Stimulated activated CD4-positive, alpha-beta T cell treated with anti-CD3 and anti-CD28 coated beads, TNF-alpha, amount 100 ng/mL, for 48 hours (primary cell): ENCODE measurements around the gene CSMD2.

Experiments used
- DNase-seq, 3 donors: peaks; one replicate each; pipeline ENCODE4 v3.0.0-alpha.2; 2020; ENCODE audit warnings: low read depth in 3 of 3

CSMD2 gene

DNA sequence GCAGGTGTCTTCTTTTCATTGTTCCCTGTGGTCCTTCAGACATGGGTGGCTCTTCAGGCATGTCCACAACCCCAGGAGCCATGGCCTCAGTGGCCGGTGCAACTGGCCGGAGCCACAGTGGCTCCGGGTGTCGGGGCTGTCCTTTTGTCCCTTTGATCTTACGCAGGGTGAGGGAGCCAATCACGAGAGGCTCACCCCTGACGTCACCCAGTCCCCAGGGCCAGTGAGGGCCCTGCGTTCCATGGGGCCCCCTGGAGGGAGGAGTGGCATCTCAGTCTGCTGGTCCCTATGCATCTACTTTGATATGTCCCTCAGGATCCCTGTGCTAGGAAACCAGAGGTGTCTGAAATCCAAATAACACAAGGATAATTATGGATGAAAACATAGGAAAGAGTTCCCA is 663.3 kb downstream of the CSMD2 start:
- DNase-seq: no peak

DNA sequence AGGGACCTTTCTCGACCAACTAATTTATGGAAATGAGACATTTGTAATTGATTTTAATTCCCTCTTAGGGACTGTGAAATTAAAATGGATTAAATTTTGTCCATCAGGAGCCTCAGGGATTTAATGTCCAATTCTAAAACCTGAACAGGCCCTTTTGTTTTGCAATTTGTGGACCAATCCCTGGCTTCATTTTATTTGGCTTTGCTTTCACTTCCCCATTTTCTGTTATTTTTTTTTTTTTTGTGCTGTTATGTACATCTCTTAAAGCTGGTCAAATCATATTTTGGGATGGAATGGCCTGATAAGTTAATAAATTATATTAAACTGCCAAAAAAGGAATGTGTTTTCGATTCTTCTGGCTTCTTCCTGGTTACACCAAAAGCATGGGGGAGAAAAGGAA is 663.7 kb downstream of the CSMD2 start:
- DNase-seq: no peak

DNA sequence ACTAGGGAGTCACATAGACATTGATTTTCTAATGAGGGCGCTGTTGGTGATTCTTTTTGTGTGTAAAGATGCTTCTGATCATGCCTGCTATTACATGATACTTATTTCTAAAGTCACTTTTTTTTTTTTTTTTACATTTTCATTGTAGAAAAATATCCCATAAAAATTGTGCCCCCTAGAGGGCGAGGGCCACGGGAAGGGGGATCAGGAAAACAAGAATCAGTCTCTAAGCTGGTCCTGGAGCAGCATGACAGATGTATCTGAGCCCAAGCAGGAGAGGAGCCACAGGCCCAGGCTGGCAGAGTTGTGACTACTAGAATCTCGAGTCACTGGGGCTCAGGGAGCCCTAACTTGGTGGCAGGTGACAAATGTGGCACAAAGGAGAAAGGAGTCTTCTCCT is 664.5 kb downstream of the CSMD2 start:
- no peak for DNase-seq

DNA sequence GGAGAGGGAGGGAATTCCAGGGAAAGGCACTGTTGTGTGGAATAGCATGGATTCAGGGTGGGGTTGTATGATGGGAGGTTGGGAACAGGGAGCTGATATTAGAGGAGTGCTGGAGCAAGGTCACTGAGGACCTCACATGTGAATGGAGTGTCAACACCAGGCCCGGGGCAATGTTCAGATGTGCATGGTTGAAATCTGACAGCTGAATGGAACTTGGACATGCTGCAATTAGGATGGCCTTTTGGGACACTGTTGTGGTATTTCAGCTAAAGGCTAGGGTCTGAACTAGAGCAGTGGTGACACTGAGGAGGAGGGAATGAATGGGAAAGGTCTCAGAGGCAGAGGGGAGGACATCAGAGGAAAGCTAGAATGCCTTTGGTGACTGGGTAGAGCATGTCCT is 667.6 kb downstream of the CSMD2 start:
- DNase-seq: no peak

DNA sequence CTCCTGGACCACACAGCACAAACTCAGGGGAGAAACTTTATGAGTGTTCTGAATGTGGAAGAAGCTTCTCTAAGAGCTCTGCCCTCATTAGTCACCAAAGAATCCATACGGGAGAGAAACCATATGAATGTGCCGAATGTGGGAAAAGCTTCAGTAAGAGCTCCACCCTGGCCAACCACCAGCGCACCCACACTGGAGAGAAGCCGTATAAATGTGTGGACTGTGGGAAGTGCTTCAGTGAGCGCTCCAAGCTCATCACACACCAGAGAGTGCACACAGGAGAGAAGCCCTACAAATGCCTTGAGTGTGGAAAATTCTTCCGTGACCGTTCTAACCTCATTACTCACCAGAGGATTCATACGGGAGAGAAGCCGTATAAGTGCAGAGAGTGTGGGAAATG is 670.1 kb downstream of the CSMD2 start:
- no peak for DNase-seq

DNA sequence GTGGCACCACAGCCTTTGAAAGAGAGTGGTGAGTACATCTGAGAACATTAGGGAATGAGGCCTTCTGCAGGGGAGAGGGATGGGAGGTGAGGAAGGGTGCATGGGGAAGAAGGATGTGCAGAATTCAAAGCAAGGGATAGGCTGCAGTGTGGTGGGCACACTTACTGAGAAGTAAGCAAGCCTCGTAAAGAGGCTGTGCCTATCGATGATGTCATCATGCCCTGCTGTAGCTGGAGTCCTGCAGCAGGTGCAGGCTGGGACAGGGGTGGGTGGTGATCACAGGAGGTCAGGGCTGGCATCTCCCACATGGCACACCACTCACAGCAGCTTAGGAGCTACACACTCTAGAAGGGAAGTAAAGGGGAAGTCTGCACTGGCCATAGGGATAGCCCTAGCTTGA is 676.4 kb downstream of the CSMD2 start:
- DNase-seq: no peak

DNA sequence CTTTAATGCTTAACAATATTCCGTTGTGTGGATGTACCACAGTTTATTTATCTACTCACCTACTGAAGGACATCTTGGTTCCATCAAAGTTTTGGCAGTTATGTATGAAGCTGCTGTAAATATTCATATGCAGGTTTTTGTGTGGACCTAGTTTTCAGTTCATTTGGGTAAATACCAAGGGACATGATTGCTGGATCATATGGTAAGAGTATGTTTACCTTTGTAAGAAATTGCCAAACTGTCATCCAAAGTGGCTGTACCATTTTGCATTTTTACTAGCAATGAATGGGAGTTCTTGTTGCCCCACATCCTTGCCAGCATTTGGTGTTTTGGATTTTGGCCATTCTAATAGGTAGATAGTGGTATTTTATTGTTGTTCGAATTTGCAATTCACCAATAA is 682.6 kb downstream of the CSMD2 start:
- no peak for DNase-seq

DNA sequence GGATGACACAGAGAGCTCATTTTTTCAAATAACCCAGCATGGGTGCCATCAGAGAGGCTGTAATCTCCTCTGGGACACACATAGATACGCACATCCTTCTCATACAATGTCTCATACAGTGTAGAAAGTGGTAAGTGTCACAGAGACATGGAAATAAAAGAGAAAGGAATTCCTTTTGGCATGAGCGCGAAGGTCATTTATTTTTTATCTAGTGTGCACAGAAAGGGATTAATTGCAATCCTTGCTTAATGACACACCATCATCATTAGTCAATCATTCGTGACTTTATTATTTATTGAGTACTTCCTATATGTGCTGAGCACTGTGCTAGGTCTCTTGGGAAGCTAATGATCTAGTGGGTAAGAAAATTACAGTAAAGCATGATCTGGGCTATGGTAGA is 687.6 kb downstream of the CSMD2 start:
- no peak for DNase-seq

DNA sequence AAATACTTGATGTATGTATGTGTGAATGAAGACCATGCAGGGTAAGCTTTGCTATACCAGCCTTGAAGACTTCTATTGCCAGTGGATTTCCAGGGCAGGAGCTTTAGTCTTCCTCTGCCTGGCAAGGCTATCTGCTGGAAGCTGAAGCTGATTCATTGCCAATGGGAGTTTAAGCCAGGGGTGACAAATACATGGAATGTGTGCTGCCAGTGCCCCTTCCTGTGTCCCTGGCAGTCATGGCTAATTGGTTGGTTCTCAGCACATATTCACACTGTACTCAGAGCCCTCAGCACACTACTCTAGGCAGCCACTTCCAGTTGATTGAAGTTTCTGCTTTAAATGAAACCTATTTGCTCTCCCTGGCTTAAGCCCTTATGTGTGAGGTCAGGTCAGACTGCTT is 691.1 kb downstream of the CSMD2 start:
- no peak for DNase-seq

DNA sequence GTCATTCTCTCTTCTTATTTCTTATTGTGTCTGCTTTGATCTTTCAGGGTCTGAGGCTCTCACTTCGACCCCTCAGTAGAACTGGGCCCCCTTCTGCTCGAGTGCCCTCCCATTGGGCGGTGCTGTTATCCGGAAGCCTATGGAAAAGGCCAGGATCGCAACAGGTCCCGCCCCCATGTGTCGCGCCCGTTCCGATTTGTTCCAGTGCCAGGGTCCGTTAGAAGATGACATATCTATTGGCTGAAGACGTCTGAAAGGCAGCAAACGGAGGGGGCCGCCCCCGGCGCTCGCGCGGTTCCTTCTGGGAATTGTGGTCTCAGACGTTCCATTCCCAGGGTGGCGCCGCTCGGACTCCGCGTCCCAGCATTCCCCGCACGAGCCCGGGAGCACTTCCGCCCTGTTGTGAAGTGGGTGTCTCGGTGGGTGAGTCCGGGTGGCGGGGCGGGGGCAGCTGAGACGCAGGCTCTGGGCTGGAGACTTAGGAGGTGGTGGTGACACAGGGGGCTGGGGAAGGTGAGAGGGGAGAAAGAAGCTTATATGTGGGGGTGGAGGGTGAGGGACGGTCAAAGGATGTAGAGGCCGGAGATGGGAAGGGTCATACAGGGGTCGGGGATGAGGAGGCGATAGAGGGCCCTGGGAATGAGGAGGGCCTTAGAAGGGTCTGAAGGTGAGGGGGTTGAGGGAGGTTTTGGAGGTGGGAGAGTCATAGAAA is 692.6 kb downstream of the CSMD2 start, which contains the start of gene ZSCAN20:
Gene ZSCAN20 (plus strand): TSS at position 377 of the 712 bp plus-strand sequence. CDS start 6,644 bp downstream, outside the sequence.
- DNase-seq: peak; percentile 81 to 88 (median 85)

DNA sequence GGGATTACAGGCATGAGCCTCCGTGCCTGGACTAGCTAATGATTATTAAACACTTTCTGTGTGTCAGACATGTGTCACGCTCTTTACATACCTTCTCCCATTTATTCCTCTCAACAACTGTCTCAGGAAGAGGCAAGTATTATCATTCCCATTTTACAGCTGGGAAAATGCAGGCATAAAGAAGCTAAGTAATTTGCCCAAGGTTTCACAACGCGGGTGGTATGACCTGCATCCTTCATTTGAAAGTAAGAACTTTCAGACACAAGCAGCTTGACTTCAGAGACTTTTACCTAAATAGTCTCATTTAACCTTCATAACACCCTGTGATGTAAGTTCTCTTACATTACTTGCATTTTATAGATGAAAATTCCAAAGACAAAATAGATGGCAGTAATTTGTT is 693.6 kb downstream of the CSMD2 start:
- DNase-seq: no peak

DNA sequence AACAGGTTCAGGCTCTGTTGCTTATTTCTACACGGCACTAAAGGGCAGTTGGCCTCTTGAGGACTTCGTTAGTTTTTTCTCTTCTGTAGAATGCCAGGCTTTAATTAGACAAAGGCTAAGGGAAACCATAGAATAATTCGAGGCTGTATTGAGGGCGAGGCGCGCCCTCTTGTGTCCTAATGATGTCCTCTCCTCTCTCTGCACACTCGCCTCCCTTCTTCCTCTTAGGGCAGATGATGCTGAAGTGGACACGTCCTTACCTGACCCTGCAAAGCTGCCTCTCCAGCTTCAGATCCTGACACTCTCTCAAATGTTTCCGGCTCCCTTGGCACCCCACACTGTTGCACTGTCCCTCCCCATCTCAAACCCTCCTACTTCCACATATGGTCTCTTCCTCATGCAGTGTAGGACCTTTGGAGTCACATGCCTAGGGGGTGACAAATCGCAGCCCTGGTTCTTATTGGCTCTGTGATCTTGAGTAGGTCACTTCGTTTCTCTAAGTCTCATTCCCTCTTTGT is 694.5 kb downstream of the CSMD2 start:
- peak; percentile 15 to 29 (median 27) for DNase-seq

DNA sequence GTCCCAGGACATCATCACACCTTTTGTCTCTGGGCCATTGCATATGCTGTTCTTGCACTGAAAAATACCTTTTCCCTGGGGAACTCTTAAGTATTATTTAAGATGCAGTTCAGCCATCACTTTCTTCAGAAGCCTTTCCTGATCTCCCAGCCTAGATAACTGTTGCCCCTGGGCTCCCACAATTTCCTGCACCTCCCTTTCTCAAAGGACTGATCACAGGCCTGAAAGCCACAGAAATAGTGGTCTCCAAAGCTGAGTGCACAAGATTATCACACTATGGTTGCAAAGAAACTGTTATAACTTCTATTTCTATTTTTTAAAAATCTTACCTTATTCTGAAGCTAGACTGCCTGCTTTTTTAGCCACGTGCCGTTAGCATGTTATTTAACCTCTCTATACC is 695.3 kb downstream of the CSMD2 start:
- no peak for DNase-seq

DNA sequence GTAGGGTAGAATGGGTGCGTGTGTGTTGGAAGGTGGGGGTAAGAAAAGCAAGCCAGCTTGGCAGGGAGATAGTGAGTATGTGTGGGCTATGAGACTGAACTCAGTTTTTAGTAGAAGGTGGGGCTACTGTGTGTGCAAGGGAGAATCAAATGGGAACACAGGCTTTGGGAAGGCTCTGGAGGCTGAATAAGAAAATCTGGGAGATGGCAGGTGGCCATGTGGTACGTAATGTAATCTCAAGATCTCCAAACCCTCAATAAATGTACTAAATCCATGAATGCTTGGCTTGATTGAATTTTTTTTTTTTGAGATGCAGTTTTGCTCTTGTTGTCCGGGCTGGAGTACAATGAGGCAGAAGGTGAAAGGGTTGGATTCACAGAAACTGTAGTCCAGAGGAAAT is 696.1 kb downstream of the CSMD2 start:
- DNase-seq: no peak

DNA sequence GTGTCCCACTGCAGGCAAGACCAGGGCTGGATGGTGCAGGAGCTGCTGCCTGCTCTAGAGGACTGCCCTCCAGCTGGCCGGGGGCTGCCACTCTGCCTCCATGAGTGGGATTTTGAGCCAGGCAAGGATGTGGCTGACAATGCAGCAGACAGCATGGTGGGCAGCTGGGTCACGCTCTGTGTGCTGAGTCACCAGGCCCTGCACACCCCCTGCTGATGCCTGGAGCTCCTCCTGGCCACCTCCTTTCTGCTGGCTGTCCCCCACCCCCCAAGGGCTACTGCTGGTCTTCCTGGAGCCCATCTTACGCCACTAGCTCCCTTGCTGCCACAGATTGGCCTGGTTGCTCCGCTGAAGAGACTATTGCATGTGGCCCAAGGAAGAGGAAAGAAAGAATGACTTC is 696.5 kb downstream of the CSMD2 start:
- no peak for DNase-seq

DNA sequence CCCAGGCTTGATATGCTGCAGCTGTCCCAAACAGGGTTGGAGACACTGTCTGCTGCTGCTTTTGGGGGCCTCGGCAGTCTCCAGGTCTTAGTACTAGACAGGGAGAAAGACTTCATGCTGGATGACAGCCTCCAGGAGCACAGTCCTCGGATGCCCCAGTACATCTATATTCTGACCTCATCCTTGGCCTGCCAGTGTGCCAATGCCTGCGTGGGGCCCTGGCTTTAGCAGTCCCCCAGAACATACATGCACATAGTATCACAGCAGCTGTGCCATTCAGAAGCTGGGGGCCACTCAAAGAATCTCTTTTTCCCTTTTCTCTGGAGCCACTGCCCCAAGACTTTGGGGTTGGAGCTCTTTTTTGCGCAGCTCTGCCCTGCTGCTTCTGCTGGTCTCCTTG is 697.0 kb downstream of the CSMD2 start:
- DNase-seq: no peak

DNA sequence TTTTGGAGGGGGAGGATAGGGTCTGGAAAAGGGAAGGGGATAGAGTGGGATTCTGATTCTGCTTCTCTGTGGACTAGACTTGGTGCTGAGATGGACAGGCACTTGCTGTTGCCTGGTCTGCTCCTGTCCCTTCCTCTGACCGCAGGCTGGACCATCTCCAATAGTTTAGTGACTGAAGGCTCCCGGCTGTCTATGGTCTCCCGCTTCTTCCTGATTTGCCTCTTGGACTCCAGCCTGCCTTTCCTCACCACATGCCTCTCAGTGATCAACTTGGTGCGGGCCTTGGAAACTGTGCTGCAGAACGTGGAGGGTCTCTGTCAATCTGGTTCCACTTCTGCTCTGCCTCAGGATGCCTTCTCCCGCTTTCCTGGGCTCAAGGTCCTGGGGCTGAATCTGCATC is 698.9 kb downstream of the CSMD2 start:
- no peak for DNase-seq

DNA sequence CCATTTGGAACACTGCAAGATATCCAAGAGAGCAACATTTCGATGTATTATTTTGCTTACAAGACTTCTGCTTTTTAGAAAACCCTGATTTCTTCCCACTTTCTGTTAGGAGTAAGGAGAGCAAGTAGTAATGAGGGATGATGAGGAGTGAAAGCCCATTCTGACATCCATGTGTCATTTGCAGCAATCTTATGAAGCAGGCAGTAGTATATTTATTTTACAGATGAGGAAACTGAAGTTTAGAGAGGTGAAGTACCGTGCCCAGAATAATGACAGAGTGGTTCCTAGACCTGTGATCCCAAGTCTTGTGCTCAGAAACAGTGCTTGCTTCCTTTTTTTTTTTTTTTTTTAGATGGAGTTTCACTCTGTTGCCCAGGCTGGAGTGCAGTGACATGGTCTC is 699.7 kb downstream of the CSMD2 start:
- DNase-seq: no peak

DNA sequence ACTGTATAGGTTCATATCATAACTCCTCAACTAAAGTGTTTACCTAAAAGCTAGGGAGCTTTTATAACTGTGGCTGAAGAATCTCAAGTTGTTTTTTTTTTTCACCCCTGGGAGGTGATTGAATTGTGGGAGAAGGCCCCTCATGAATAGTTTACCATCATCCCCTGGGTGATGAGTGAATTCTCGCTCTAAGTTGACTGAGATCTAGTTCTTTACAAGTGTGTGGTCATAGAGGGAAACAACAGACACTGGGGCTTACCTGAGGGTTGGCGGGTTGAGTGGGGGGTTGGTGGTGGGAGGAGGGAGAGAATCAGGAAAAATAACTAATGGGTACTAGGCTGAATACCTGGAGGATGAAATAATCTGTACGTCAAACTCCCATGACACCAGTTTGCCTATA is 700.5 kb downstream of the CSMD2 start:
- DNase-seq: no peak
